ENCODE data around the gene CCL7.

- TF ChIP-seq REST (IDR thresholded peaks at IDR 0.05; ENCODE audit: insufficient read depth in 1 of 2, low read depth in 2 of 2, low read length in 2 of 2), result no peak
- no peak for TF ChIP-seq TAF1 (IDR thresholded peaks at IDR 0.05; ENCODE audit: borderline replicate concordance, insufficient read depth, low read length)
Observed at GRCh38 chr17:34254651-34255380, 15.2 kb upstream of the CCL7 start, which contains the start of gene CCL2.
